Activated CD4-positive, alpha-beta T cell treated with anti-CD3 and anti-CD28 coated beads for 24 hours (primary cell): ENCODE data around the gene BECN2.
A peak's percentile ranks its signal among the peaks of the same experiment; 100 is the strongest.
"Not testable (repeated sequence)": the region's sequence is repeated elsewhere in the genome, so short reads cannot be mapped to it uniquely, and the experiment has no call there.

Source experiments
- DNase-seq, 2 donors: peaks; one replicate each; pipeline ENCODE4 v3.0.0-alpha.2; 2020; ENCODE audit warnings: low read depth in 2 of 2

BECN2 gene

GRCh38 chr1:241979926-241980325 is 22.4 kb downstream of the BECN2 start:
- no peak for DNase-seq

DNA sequence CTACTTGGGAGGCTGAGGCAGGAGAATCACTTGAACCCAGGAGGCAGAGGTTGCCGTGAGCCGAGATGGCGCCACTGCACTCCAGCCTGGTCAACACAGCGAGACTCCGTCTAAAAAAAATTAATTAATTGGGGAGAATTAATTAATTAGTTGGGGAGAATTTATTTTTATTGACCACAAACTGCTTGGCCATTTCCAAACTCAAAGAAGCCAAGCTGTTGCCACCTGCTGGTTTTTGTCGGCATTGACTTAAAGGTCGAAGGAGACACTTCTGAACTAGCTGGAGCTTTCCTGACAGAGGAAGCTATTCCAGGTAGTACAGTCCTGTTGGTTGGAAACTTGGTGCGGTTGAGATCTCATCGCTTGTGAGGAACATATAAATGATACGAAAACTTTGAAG is 28.2 kb downstream of the BECN2 start:
- no peak for DNase-seq

- not testable (repeated sequence) for DNase-seq
Observed at GRCh38 chr1:241988389-241988930, 30.9 kb downstream of the BECN2 start.

DNA sequence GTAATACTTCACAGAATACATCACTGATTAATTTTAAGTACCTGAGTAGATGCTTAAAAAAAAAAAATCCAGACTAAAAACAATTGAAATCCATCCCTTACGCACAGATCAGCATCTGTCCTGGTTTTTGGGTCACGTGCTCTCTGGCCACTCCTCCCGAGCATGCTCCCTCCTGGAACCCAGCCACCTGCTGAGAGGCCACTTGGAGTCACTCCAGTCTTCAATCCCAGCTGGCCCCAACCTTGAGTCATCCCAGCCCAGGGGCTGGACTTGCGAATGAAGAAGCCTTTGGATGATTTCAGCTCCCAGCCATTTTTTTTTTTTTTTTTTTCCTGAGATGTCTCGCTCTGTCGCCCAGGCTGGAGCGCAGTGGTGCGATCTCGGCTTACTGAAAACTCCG is 32.5 kb downstream of the BECN2 start:
- DNase-seq = no peak

GRCh38 chr1:241992734-241993133 is 35.2 kb downstream of the BECN2 start:
- DNase-seq = no peak

GRCh38 chr1:241994171-241994570 is 36.6 kb downstream of the BECN2 start:
- DNase-seq = no peak

DNA sequence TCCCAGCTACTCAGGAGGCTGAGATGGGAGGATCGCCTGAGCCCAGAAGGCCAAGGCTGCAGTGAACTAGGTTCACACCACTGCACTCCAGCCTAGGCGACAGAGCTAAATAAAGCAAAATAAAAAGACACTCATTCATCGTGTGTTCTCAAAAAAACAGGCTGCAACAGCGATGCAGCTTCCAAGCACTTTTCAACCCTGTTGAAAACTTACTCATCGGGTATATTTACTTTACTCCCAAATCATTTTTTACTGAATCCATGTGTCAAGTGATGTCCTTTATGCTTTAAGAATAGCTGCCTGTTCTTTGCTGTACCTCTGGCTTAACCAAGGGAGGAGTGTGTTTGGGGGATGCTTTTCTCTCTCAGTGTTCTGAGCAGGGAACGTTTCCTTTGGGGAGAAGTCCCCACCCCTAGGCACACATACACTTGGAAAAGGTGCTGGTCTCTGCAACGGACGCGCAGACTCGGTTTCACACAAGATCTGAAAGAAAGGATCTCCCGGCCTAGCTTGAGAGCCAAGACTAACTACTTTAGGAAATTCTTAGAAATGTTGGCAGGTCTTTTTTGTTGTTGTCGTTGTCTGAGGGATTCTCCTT is 39.9 kb downstream of the BECN2 start:
- DNase-seq = no peak

- DNase-seq = peak; percentile 26 to 40
Observed at GRCh38 chr1:241998412-241998921, 40.9 kb downstream of the BECN2 start.

- DNase-seq = no peak
Observed at GRCh38 chr1:241999026-241999425, 41.5 kb downstream of the BECN2 start, which contains the start of gene MAP1LC3C. MAP1LC3C (minus strand) TSS chr1:241999098; CDS start chr1:241999008, 90 bp downstream.

GRCh38 chr1:242000434-242000833 is 42.9 kb downstream of the BECN2 start:
- DNase-seq = no peak

- no peak for DNase-seq
Observed at GRCh38 chr1:242002072-242002471, 44.5 kb downstream of the BECN2 start.

GRCh38 chr1:242002510-242002909 is 44.9 kb downstream of the BECN2 start:
- no peak for DNase-seq

GRCh38 chr1:242004751-242005495 is 47.4 kb downstream of the BECN2 start:
- DNase-seq = no peak

DNA sequence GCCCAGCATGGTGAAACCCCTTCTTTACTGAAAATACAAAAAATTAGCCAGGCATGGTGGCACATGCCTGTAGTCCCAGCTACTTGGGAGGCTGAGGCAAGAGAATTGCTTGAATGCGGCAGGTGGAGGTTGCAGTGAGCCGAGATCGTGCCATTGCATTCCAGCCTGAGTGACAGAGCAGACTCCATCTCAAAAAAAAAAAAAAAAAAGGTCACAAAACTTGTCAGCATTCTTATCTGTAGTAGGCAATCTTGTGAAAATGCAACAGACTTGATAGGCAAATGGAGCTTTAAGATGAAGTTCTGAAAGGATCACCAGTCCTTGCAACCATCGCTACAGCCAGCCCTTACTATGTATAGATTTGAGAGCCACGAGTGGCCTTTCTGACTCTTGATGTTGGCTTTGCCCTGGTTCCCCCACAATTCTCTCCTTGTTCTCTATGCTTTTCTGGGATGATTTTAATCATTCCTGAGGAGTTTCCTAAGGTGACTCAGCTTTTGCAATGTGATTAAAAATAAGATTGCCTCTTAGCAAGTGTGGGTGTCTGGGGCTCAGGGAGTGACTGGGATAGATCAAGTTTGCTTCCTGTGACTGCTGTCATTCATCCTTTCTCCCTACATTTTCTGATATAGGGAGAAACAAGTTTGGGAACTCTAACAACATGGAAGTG is 48.4 kb downstream of the BECN2 start:
- no peak for DNase-seq

GRCh38 chr1:242006976-242007375 is 49.4 kb downstream of the BECN2 start:
- DNase-seq = no peak
